Mesenchymal stem cell (in vitro differentiated cells and primary cell): ENCODE results near the gene AGO4.

Experiments used
- DNase-seq: peaks from one replicate; pipeline ENCODE4 v3.0.0-alpha.2; 2013
- H2AFZ ChIP-seq: one replicate; pipeline ENCODE4 v1.6.1; 2013; ENCODE audit warnings: low read depth, mild to moderate bottlenecking, control low read depth, inconsistent platforms, low read length, moderate library complexity
- H2AK5ac ChIP-seq: 2 replicates; pipeline ENCODE4 v1.6.1; 2013; ENCODE audit warnings: low read length, moderate library complexity, mild to moderate bottlenecking, inconsistent platforms; ENCODE audit not compliant: severe bottlenecking
- H2BK120ac ChIP-seq: one replicate; pipeline ENCODE4 v1.6.1; 2013; ENCODE audit warnings: low read depth, mild to moderate bottlenecking, inconsistent platforms, low read length, moderate library complexity
- H2BK12ac ChIP-seq, 2 experiments: one replicate each; pipeline ENCODE4 v1.6.1; 2013; ENCODE audit warnings: inconsistent platforms in 2 of 2, low read length in 2 of 2, mild to moderate bottlenecking in 2 of 2, moderate library complexity in 2 of 2, control low read depth in 1 of 2
- H2BK15ac ChIP-seq: one replicate; pipeline ENCODE4 v1.6.1; 2013; ENCODE audit warnings: mild to moderate bottlenecking, low read depth, inconsistent platforms; ENCODE audit not compliant: poor library complexity, severe bottlenecking
- H2BK5ac ChIP-seq: 2 replicates; pipeline ENCODE4 v1.6.1; 2013; ENCODE audit warnings: low read depth, mild to moderate bottlenecking, low read length, control low read depth, inconsistent platforms; ENCODE audit not compliant: poor library complexity, severe bottlenecking
- H3K14ac ChIP-seq, 2 experiments: one replicate each; pipeline ENCODE4 v1.6.1; 2013; ENCODE audit warnings: inconsistent platforms in 2 of 2, low read length in 2 of 2, control low read depth in 1 of 2, mild to moderate bottlenecking in 1 of 2, moderate library complexity in 1 of 2
- H3K18ac ChIP-seq, 2 experiments: one replicate each; pipeline ENCODE4 v1.6.1; 2013; ENCODE audit warnings: inconsistent platforms in 2 of 2, low read length in 2 of 2, control low read depth in 1 of 2, low read depth in 1 of 2, mild to moderate bottlenecking in 1 of 2
- H3K23ac ChIP-seq, 2 experiments: one replicate each; pipeline ENCODE4 v1.6.1; 2013; ENCODE audit warnings: inconsistent platforms in 2 of 2, low read length in 2 of 2, mild to moderate bottlenecking in 2 of 2, moderate library complexity in 2 of 2, control low read depth in 1 of 2
- H3K27ac ChIP-seq: 2 replicates; pipeline ENCODE4 v1.5.1; 2013; ENCODE audit warnings: mild to moderate bottlenecking, moderate library complexity, low read length, control low read depth, inconsistent platforms; ENCODE audit not compliant: poor library complexity, severe bottlenecking
- H3K27me3 ChIP-seq, 2 experiments: 2 replicates each; pipeline versions ENCODE4 v1.6.1 to v1.7.0; 2013; ENCODE audit warnings: low read length in 2 of 2, mild to moderate bottlenecking in 2 of 2, moderate library complexity in 2 of 2, control low read depth in 1 of 2, inconsistent platforms in 1 of 2; ENCODE audit not compliant: control insufficient read depth in 1 of 2, insufficient read depth in 1 of 2
- H3K36me3 ChIP-seq, 2 experiments: 2 replicates each; pipeline versions ENCODE4 v1.6.1 to v1.7.0; 2013; ENCODE audit warnings: low read length in 2 of 2, control low read depth in 1 of 2, inconsistent platforms in 1 of 2, low read depth in 1 of 2, mild to moderate bottlenecking in 1 of 2; ENCODE audit not compliant: insufficient read depth in 2 of 2, control insufficient read depth in 1 of 2
- H3K4ac ChIP-seq, 2 experiments: one replicate each; pipeline ENCODE4 v1.6.1; 2013; ENCODE audit warnings: inconsistent platforms in 2 of 2, low read length in 2 of 2, mild to moderate bottlenecking in 2 of 2, moderate library complexity in 2 of 2, control low read depth in 1 of 2, low read depth in 1 of 2
- H3K4me1 ChIP-seq: 2 replicates; pipeline ENCODE4 v1.6.1; 2013; ENCODE audit warnings: low read depth, low read length, control low read depth; ENCODE audit not compliant: control insufficient read depth, insufficient read depth
- H3K4me2 ChIP-seq: 2 replicates; pipeline ENCODE4 v1.6.1; 2013; ENCODE audit warnings: low read length, mild to moderate bottlenecking, inconsistent platforms; ENCODE audit not compliant: poor library complexity, severe bottlenecking
- H3K4me3 ChIP-seq, 2 experiments: 2 replicates each; pipeline versions ENCODE4 v1.5.1 to v1.7.0; 2013; ENCODE audit warnings: low read length in 2 of 2, mild to moderate bottlenecking in 2 of 2, control low read depth in 1 of 2, low read depth in 1 of 2; ENCODE audit not compliant: insufficient read depth in 1 of 2
- H3K79me1 ChIP-seq: replicated peaks from 2 replicates; pipeline ENCODE4 v1.6.1; 2013; ENCODE audit warnings: mild to moderate bottlenecking, control low read depth, low read length, inconsistent platforms; ENCODE audit not compliant: poor library complexity, severe bottlenecking
- H3K9ac ChIP-seq: 2 replicates; pipeline ENCODE4 v1.7.0; 2013; ENCODE audit warnings: mild to moderate bottlenecking, low read length, moderate library complexity
- H3K9me3 ChIP-seq: 2 replicates; pipeline ENCODE4 v1.7.0; 2013; ENCODE audit warnings: mild to moderate bottlenecking, low read length; ENCODE audit not compliant: control insufficient read depth
- H4K8ac ChIP-seq: one replicate; pipeline ENCODE4 v1.6.1; 2013; ENCODE audit warnings: inconsistent platforms, mild to moderate bottlenecking, low read length, moderate library complexity
- H4K91ac ChIP-seq: one replicate; pipeline ENCODE4 v1.6.1; 2013; ENCODE audit warnings: mild to moderate bottlenecking, low read length, inconsistent platforms
- WGBS: methylation state at CpG from one replicate; pipeline ENCODE4 v1.1.7; 2013; ENCODE audit warnings: mixed read lengths; 5-methylcytosine and 5-hydroxymethylcytosine counted together

Gene AGO4

GRCh38 chr1:35854989-35855700 is 47.3 kb downstream of the AGO4 start:
- Histone ChIP-seq H3K79me1 (no peaks in the 10 kb centered on the region), H2BK12ac (no peak overlapping the region), H4K8ac (no peak overlapping the region), H3K18ac (no peak overlapping the region), H2AK5ac (no peak overlapping the region), H3K9ac (no peak overlapping the region), H3K4me2 (no peak overlapping the region), H3K27me3 (no peaks in the 10 kb centered on the region), H3K4ac (no peak overlapping the region), H3K27ac (no peak overlapping the region), H3K14ac (no peak overlapping the region), H3K36me3 (peaks cover 20 to 61% of the 10 kb centered on the region in 2 experiments), H3K9me3 (no peaks in the 10 kb centered on the region), H3K23ac (no peak overlapping the region), H3K4me1 (no peaks in the 10 kb centered on the region), H4K91ac (no peak overlapping the region), H2AFZ (no peak overlapping the region), H2BK15ac (no peak overlapping the region), H3K4me3 (no peak overlapping the region), H2BK120ac (no peak overlapping the region), H2BK5ac (no peak overlapping the region)
- 87% methylated on average over 6 of the region's 9 CpGs for WGBS
- no peak for DNase-seq

GRCh38 chr1:35856964-35857363 is 49.1 kb downstream of the AGO4 start:
- H3K4me2 ChIP-seq: no peak overlapping the region
- DNase-seq: no peak
- H3K4me1 ChIP-seq: no peaks in the 10 kb centered on the region
- H2BK5ac ChIP-seq: no peak overlapping the region
- no peak overlapping the region for H2BK12ac ChIP-seq
- no peak overlapping the region for H2AK5ac ChIP-seq
- no peak overlapping the region for H3K14ac ChIP-seq
- H3K4ac ChIP-seq: no peak overlapping the region
- H3K36me3 ChIP-seq: peaks cover 17 to 45% of the 10 kb centered on the region in 2 experiments
- H3K23ac ChIP-seq: no peak overlapping the region
- no peak overlapping the region for H4K8ac ChIP-seq
- no peak overlapping the region for H3K27ac ChIP-seq
- WGBS: 88% methylated on average over 1 of the region's 1 CpG
- H3K9me3 ChIP-seq: no peaks in the 10 kb centered on the region
- H3K18ac ChIP-seq: no peak overlapping the region
- H3K79me1 ChIP-seq: no peaks in the 10 kb centered on the region
- H4K91ac ChIP-seq: no peak overlapping the region
- no peaks in the 10 kb centered on the region for H3K27me3 ChIP-seq
- H3K4me3 ChIP-seq: no peak overlapping the region
- H2BK15ac ChIP-seq: no peak overlapping the region
- no peak overlapping the region for H2BK120ac ChIP-seq
- H2AFZ ChIP-seq: no peak overlapping the region
- no peak overlapping the region for H3K9ac ChIP-seq

- H2AK5ac ChIP-seq: no peak overlapping the region
- H3K4me3 ChIP-seq: no peak overlapping the region
- no peaks in the 10 kb centered on the region for H3K4me1 ChIP-seq
- no peak overlapping the region for H3K27ac ChIP-seq
- no peak overlapping the region for H3K14ac ChIP-seq
- no peak overlapping the region for H4K8ac ChIP-seq
- H2BK12ac ChIP-seq: no peak overlapping the region
- H4K91ac ChIP-seq: no peak overlapping the region
- peak; percentile 37 for DNase-seq
- no peak overlapping the region for H3K18ac ChIP-seq
- H3K23ac ChIP-seq: no peak overlapping the region
- H3K4ac ChIP-seq: no peak overlapping the region
- no peak overlapping the region for H3K4me2 ChIP-seq
- H3K9ac ChIP-seq: no peak overlapping the region
- no peaks in the 10 kb centered on the region for H3K27me3 ChIP-seq
- no peaks in the 10 kb centered on the region for H3K79me1 ChIP-seq
- H2AFZ ChIP-seq: no peak overlapping the region
- peaks cover 17 to 37% of the 10 kb centered on the region in 2 experiments for H3K36me3 ChIP-seq
- H2BK5ac ChIP-seq: no peak overlapping the region
- H3K9me3 ChIP-seq: no peaks in the 10 kb centered on the region
- H2BK15ac ChIP-seq: no peak overlapping the region
- H2BK120ac ChIP-seq: no peak overlapping the region
These were observed 50.0 kb downstream of the AGO4 start for GRCh38 chr1:35857830-35858229.

- Histone ChIP-seq H2BK120ac (no peak overlapping the region), H3K4me2 (no peak overlapping the region), H2BK12ac (no peak overlapping the region), H3K27me3 (no peaks in the 10 kb centered on the region), H3K18ac (no peak overlapping the region), H4K8ac (no peak overlapping the region), H3K27ac (no peak overlapping the region), H3K9me3 (no peaks in the 10 kb centered on the region), H3K4ac (no peak overlapping the region), H2AK5ac (no peak overlapping the region), H3K79me1 (no peaks in the 10 kb centered on the region), H3K4me3 (no peak overlapping the region), H4K91ac (no peak overlapping the region), H3K14ac (no peak overlapping the region), H3K9ac (no peak overlapping the region), H2AFZ (no peak overlapping the region), H2BK5ac (no peak overlapping the region), H2BK15ac (no peak overlapping the region), H3K4me1 (no peaks in the 10 kb centered on the region), H3K23ac (no peak overlapping the region), H3K36me3 (peaks cover 8 to 11% of the 10 kb centered on the region in 2 experiments)
- 95% methylated on average over 3 of the region's 3 CpGs for WGBS
- no peak for DNase-seq
These were observed 52.9 kb downstream of the AGO4 start for GRCh38 chr1:35860696-35861095.
